Amygdala (tissue), 56 donors: Measurements from ENCODE around the gene LAGE3.

Experiments
- DNase-seq, 56 donors: peaks; one replicate each; lab custom pipeline; 2025; lab: John Stamatoyannopoulos, UW

The LAGE3 gene

GRCh38 chrX:154478728-154479622 lies at the start of gene LAGE3:
Gene LAGE3 (minus strand): TSS chrX:154479281. CDS start chrX:154478915, 366 bp downstream.
- DNase-seq, result peak; percentile 17 to 93 (median 82)

- DNase-seq, result peak in 53 of 56 donors; percentile 2 to 75 (median 47)
Measured at GRCh38 chrX:154526901-154527675, 48.0 kb upstream of the LAGE3 start.

GRCh38 chrX:154525606-154526490 lies 46.8 kb upstream of the LAGE3 start:
- no peak for DNase-seq

DNA sequence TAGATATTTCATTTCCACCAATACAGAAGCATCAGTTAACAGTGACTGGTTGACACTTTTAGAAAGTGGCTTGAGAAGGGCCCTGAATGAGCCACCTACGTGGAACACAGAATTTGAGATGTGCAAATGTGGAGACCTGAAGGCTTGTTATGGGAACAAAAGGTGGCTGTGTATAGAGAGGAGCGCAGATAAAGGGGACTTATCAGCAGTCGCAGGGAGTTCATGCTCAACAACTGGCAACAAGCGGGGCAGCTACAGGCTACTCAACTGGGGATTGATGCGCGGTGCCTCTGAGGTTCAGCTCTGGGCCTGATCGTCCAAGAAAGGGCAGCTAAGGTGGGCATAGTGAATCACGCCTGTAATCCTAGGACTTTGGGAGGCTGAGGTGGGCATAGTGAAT lies 40.3 kb upstream of the LAGE3 start:
- no peak for DNase-seq

DNA sequence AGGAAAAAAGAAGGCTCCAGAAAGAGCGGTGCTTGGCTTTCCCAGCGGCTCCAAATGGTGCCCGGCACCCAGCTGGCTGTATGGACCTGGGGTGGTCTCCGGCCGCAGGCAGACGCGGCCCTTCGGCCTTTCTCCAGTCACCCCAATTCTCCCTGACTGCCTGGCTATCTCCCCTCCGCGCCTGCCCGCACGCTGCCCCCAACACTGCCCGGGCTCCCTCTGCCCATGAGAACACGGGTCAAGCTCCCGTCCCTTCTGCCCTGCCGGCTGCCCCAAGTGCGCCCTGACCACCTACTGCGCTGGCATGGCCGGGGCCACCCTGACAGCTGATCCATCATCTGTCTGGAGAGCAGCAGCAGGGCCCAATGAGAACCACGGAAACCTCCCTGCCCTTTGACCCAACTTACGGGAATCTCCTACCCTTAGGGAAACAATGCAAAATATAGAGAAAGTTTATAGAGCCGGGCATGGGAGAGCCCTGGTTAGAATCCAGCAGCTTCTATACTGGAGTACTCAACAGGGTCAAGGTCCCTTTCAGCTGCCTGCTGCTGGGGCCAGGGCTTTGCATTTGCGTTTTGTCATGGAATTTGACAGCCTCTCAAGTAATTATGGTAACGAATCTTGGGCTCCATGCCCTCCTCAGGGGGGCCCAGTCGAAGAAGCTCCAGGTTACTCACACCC lies 38.2 kb upstream of the LAGE3 start:
- DNase-seq, result peak in 18 of 56 donors; percentile 1 to 55 (median 30)

- DNase-seq, result peak in 12 of 56 donors; percentile 13 to 52 (median 40)
Measured at GRCh38 chrX:154516656-154517100, 37.6 kb upstream of the LAGE3 start.

DNA sequence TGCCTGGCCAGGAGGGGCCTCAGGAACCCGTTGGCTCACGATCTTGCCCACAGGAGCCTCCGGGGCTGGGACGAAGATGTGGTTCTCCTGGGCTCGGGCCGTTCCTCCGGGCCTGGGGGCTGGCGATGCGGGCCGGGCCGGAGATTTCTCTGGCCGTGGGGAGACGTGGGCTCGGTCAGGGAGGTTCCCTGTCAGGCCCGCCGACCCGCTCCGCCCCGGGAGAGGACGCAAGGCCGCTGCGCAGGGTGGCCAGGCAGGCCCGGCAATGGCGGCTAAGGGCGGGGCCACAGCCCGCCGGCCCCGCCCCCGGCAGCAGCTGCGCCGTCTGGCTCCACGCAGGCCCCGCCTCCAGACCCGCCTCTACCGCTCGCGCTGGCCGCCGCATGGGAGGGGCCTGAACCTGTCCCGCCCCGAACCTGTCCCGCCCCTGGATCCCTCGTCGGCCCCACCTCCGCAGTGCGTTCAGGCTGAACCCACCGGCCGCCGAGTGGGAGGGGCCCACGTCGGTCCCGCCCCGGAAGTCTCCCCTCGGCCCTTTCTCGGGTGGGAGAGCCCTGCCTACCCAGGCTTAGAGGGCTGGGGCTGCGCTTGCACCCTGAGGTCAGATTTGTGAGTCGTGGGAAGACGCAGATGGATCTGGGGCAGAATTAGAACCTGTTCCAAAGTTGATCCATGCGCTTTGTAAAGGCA lies 37.0 kb upstream of the LAGE3 start, which contains the start of gene FAM3A:
TSS of gene FAM3A (minus strand) at position 267 of the 690 bp plus-strand sequence. CDS start 460 bp downstream, outside the sequence.
- peak in 55 of 56 donors; percentile 19 to 96 (median 86) for DNase-seq

DNA sequence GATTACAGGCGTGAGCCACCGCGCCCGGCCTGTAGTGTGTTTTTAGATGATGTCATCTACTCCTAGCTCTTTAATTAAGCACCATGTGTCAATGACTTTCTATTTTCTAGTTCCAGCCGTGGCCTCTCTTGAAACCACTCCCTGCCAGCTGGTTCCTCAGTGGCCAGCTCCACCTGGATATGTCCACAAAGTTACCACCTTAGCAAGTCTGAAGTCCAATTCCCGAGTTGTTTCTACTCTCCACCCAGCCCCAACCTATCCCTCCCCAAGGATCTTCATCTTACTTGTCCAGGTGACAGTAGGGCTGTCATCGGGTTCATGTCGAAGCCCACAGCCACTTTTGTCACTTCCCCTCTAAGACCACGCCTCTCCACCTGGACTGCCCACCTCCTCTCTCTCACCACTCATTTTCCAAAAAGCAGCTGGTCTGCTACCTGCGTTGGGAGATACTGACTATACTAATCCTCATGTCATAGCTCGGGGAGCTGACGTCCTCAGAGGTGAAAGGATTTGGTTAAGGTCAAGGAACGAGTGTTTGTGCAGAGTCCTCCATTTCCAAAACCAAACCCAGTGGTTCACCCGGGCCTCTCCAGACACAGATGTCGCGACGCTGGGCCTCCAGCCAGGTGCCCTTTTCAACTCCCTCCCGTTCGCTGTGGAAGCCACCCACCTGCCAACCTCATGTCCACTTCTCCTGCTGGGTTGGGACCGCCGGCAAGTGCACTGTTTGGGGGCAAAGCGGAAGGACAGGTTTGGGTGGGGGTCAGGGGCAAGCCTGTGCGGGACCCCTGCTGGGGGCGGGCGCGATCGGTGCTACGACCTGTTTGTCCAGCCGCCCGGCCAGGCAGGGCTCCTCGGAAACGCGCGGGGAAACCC lies 36.2 kb upstream of the LAGE3 start:
- DNase-seq, result peak in 1 of 56 donors; percentile 10

DNA sequence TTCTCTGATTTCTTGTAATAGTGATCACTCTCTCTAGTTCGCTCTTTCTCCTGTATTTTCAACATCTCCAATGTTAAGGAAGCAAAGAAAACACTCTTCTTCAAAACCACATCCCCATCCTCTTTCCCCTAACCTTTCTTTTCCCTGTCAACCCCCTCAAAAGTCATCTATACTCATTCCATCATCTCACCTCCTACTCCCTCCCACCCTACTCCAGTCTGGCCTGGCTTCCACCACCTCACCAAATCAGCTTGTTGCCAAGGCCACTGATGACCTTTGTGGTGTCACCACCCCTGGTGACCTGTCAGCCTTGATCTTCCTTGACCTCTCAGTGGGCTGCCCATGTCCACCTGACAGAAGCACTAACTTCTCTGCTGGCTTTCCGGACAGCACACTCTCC lies 34.6 kb upstream of the LAGE3 start:
- no peak for DNase-seq

- DNase-seq, result no peak
Measured at GRCh38 chrX:154512879-154513553, 33.9 kb upstream of the LAGE3 start.

- DNase-seq, result no peak
Measured at GRCh38 chrX:154511761-154512160, 32.7 kb upstream of the LAGE3 start.

GRCh38 chrX:154509455-154509854 lies 30.4 kb upstream of the LAGE3 start:
- DNase-seq, result no peak

DNA sequence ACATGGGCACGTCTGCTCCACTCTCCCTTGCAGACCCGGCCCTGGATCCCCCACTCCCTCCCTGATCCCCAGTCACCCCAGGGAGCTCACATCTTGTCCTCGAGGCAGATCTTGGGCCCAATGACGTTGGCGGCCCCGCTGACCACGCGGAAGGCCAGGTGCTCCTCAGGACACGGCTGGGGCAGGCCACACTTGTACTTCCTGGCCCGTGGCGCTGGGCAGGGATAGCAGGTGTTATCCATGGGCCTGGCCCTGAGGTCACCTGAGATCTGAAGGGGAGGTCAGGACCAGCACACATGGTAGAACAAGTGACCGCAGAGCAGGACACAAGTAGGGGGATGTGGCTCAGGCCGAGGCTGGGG lies 29.3 kb upstream of the LAGE3 start:
- no peak for DNase-seq

DNA sequence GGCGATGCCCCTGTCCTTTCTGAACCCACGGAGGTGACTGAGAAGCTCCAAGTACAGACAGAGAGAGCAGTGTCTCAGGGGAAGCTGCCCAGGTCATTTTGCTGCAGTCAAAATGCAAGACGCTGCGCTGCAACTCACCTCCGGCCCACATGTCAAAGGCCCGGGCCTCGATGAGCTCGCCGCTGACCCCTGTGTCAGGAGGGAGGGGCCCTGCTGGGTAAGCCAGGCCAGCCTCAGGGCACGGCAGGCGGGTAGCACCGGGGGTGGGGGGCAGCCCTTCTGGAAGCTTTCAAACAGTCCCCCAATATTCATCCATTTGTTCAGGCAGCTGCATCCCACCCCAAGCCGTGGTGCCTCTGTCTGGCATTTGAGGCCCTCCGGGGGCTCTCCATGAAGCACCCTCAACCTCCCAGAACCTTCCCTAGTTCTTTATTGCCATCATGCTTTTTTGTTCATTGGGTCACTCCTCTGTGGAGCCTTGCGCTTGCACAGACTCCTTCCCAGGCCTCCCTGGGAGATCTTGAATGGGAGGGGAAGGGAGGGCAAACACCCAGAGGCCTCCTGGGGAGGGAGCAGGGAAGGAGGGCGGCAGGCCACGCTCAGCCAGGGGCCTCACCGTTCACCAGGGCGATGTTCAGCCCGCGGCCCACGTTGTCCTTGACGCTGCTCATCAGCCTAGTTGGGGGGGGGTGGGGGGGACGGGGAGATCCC lies 28.7 kb upstream of the LAGE3 start:
- no peak for DNase-seq

- DNase-seq, result peak in 1 of 56 donors; percentile 8
Measured at GRCh38 chrX:154506483-154507332, 27.6 kb upstream of the LAGE3 start.

DNA sequence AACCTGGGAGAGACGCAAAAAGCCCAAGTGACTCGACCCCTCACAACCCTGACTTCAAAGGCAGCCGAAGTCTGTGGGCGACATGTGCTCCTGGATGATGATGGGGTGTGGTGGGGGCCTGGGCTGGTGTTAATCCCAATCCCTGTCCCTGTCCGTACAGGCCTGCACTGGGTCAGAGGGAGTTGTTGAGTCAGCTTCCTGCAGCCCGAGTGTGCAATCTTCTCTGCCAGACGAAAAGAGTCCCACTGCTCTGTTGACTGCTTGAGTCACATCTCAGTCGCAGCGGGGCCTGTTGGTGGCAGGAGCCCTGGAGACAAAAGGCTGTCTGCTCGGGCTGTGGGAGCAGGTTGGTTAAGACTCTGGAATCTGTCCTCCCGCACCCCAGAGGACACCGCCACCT lies 26.7 kb upstream of the LAGE3 start:
- no peak for DNase-seq
